ENCODE results near the gene HS3ST3A1.

GRCh38 chr17:13634021-13634420 is 32.3 kb upstream of the HS3ST3A1 start:
- TF ChIP-seq CTCF (IDR thresholded peaks at IDR 0.05) (no peak), POLR2A (IDR thresholded peaks at IDR 0.05) (no peak)

All from body of pancreas (tissue), 4 donors.